ENCODE results near the gene AMOTL2. TPM values are rescaled to one million over a fixed set of nuclear protein-coding genes. Genes with fewer than 3 reads are reported as not detected.

AMOTL2 gene
- total RNA-seq, 4 donors from 2014 or later = 49.4 to 87.5 (median 61.4) TPM

- Histone ChIP-seq H3K27ac (no peak overlapping the region), H3K27me3 (no peaks in the 10 kb centered on the region), H3K9me3 (no peaks in the 10 kb centered on the region), H3K36me3 (no peaks in the 10 kb centered on the region), H3K4me1 (peaks cover 10 to 12% of the 10 kb centered on the region in 2 donors), H3K4me3 (no peak overlapping the region)
- DNase-seq = no peak
- no peak for TF ChIP-seq CTCF (IDR thresholded peaks at IDR 0.05)
- no peak for TF ChIP-seq POLR2A (IDR thresholded peaks at IDR 0.05)
- intact Hi-C loops (cut with DNase I; ENCODE audit: low total_unique reads) = no loop called here
These were observed 56.1 kb downstream of the AMOTL2 start for GRCh38 chr3:134318166-134318565.

GRCh38 chr3:134317106-134317947 lies 56.9 kb downstream of the AMOTL2 start:
- TF ChIP-seq POLR2A (IDR thresholded peaks at IDR 0.05) = no peak
- TF ChIP-seq CTCF (IDR thresholded peaks at IDR 0.05) = no peak
- H3K4me3 ChIP-seq = no peak overlapping the region
- H3K9me3 ChIP-seq = no peaks in the 10 kb centered on the region
- H3K36me3 ChIP-seq = no peaks in the 10 kb centered on the region
- DNase-seq = no peak
- no peaks in the 10 kb centered on the region for H3K27me3 ChIP-seq
- peaks cover 10 to 12% of the 10 kb centered on the region in 2 donors for H3K4me1 ChIP-seq
- no peak overlapping the region for H3K27ac ChIP-seq
- intact Hi-C loops (cut with DNase I; ENCODE audit: low total_unique reads) = no loop called here

GRCh38 chr3:134315286-134316106 lies 58.8 kb downstream of the AMOTL2 start:
- Histone ChIP-seq H3K4me1 (peaks cover 10 to 12% of the 10 kb centered on the region in 2 donors), H3K27me3 (no peaks in the 10 kb centered on the region), H3K27ac (peak overlapping the region; percentile 90 to 95), H3K9me3 (no peaks in the 10 kb centered on the region), H3K4me3 (no peak overlapping the region), H3K36me3 (no peaks in the 10 kb centered on the region)
- intact Hi-C loops (cut with DNase I; ENCODE audit: low total_unique reads) = no loop called here
- peak; percentile 77 to 83 for DNase-seq
- TF ChIP-seq POLR2A (IDR thresholded peaks at IDR 0.05) (no peak), CTCF (IDR thresholded peaks at IDR 0.05) (no peak)

- Histone ChIP-seq H3K4me3 (no peak overlapping the region), H3K27ac (peak overlapping the region; percentile 90 to 95), H3K4me1 (peaks cover 10 to 12% of the 10 kb centered on the region in 2 donors), H3K36me3 (no peaks in the 10 kb centered on the region), H3K9me3 (no peaks in the 10 kb centered on the region), H3K27me3 (no peaks in the 10 kb centered on the region)
- peak in 1 of 2 donors; percentile 43 for DNase-seq
- intact Hi-C loops (cut with DNase I; ENCODE audit: low total_unique reads) = loop anchor here (5.0 kb wide), 1 partner anchor 48 kb away; no protein-coding TSS in a partner anchor
- TF ChIP-seq CTCF (IDR thresholded peaks at IDR 0.05) = no peak
- no peak for TF ChIP-seq POLR2A (IDR thresholded peaks at IDR 0.05)
These were observed 59.5 kb downstream of the AMOTL2 start for GRCh38 chr3:134314588-134315285.
